Measurements from ENCODE around the gene MRGPRF.

GRCh38 chr11:69058511-69059270, 45.6 kb upstream of the MRGPRF start:
- TF ChIP-seq POLR2A (IDR thresholded peaks at IDR 0.05) (no peak), CTCF (IDR thresholded peaks at IDR 0.05) (no peak), POLR2AphosphoS5 (IDR thresholded peaks at IDR 0.05) (no peak), EP300 (IDR thresholded peaks at IDR 0.05) (no peak)
